Fibroblast of pulmonary artery (primary cell): ENCODE measurements around the gene TLE7.
A peak's percentile ranks its signal among the peaks of the same experiment; 100 is the strongest.

Source experiments
- DNase-seq: peaks from one replicate; pipeline ENCODE4 v3.0.0-alpha.2; 2010; ENCODE audit warnings: low read depth
- H3K4me3 ChIP-seq: replicated peaks from 2 replicates; pipeline ENCODE4 v1.5.1; 2011; ENCODE audit warnings: low read depth, mild to moderate bottlenecking, control low read depth, low read length, moderate library complexity
- CTCF ChIP-seq: IDR thresholded peaks from 2 replicates; pipeline ENCODE4 v1.5.1; 2011; ENCODE audit warnings: mild to moderate bottlenecking, control low read depth, low read length, inconsistent platforms; ENCODE audit errors: missing control alignments

The TLE7 gene

GRCh38 chr16:71467810-71468209 lies 26.0 kb upstream of the TLE7 start:
- TF ChIP-seq CTCF, result no peak
- peak; percentile 42 for DNase-seq
- no peak overlapping the region for H3K4me3 ChIP-seq

GRCh38 chr16:71464231-71464630 lies 22.4 kb upstream of the TLE7 start:
- H3K4me3 ChIP-seq, result no peak overlapping the region
- no peak for DNase-seq
- no peak for TF ChIP-seq CTCF

GRCh38 chr16:71461686-71462648 lies 20.1 kb upstream of the TLE7 start, which contains the start of gene ZNF23:
Gene ZNF23, minus strand, starts transcription at chr16:71462247. Its CDS starts 5,451 bp downstream, at chr16:71456796.
- peak; percentile 81 for DNase-seq
- TF ChIP-seq CTCF, result no peak
- H3K4me3 ChIP-seq, result peak within 1 kb of the TSS; percentile 84

GRCh38 chr16:71460941-71461340 lies 19.1 kb upstream of the TLE7 start:
- TF ChIP-seq CTCF, result no peak
- H3K4me3 ChIP-seq, result peak overlapping the region; percentile 84

GRCh38 chr16:71460236-71460635 lies 18.4 kb upstream of the TLE7 start:
- peak; percentile 66 for DNase-seq
- H3K4me3 ChIP-seq, result no peak overlapping the region
- no peak for TF ChIP-seq CTCF

More at GRCh38 chr16:71460941-71461340, 19.1 kb upstream of the TLE7 start:
- no peak for DNase-seq

- no peak for DNase-seq
- TF ChIP-seq CTCF, result no peak
- H3K4me3 ChIP-seq, result no peak overlapping the region
These were observed 17.7 kb upstream of the TLE7 start for GRCh38 chr16:71459510-71459909.
